RWPE2 (cell line): ENCODE measurements around the gene EPHA7.

Source experiments
- ATAC-seq: fragments of 200-7000 bp; cut with Tn5 transposase; 3 replicates; pipeline ENCODE4 v1.9.1; 2021; ENCODE audit warnings: low read depth
- DNase-seq: peaks from one replicate; pipeline ENCODE4 v3.0.0-alpha.2; 2020; ENCODE audit warnings: low spot score
- H3K27ac ChIP-seq: fragments of 450-650 bp; 2 replicates; pipeline ENCODE4 v1.5.1; 2017; ENCODE audit warnings: mild to moderate bottlenecking; ENCODE audit not compliant: poor library complexity, severe bottlenecking
- H3K27me3 ChIP-seq: fragments of 250-450 bp; sonication (Bioruptor Pico); 2 replicates; pipeline ENCODE4 v1.5.1; 2021; ENCODE audit warnings: mild to moderate bottlenecking, moderate library complexity; ENCODE audit not compliant: insufficient read depth, poor library complexity, severe bottlenecking
- H3K36me3 ChIP-seq: fragments of 250-450 bp; sonication (Bioruptor Pico); 2 replicates; pipeline ENCODE4 v1.5.1; 2020; ENCODE audit warnings: low read depth, mild to moderate bottlenecking, moderate library complexity
- H3K4me1 ChIP-seq: fragments of 250-450 bp; sonication (Bioruptor Pico); 2 replicates; pipeline ENCODE4 v1.5.1; 2021; ENCODE audit warnings: mild to moderate bottlenecking, moderate library complexity; ENCODE audit not compliant: insufficient read depth, poor library complexity, severe bottlenecking
- H3K4me3 ChIP-seq: fragments of 250-450 bp; sonication (Bioruptor Pico); 2 replicates; pipeline ENCODE4 v1.5.1; 2021; ENCODE audit warnings: mild to moderate bottlenecking, moderate library complexity; ENCODE audit not compliant: severe bottlenecking
- H3K9me3 ChIP-seq: fragments of 250-450 bp; sonication (Bioruptor Pico); 2 replicates; pipeline ENCODE4 v1.5.1; 2021; ENCODE audit warnings: mild to moderate bottlenecking, moderate library complexity; ENCODE audit not compliant: severe bottlenecking
- TF ChIP-seq, protein P1 (sequence below): fragments of 450-650 bp; IDR thresholded peaks from one replicate; pipeline ENCODE4 v1.5.1; 2017; ENCODE audit warnings: mild to moderate bottlenecking, moderate library complexity; ENCODE audit not compliant: poor library complexity, severe bottlenecking

Gene EPHA7

GRCh38 chr6:93394471-93394870 is 24.9 kb downstream of the EPHA7 start:
- TF ChIP-seq, protein P1, sequence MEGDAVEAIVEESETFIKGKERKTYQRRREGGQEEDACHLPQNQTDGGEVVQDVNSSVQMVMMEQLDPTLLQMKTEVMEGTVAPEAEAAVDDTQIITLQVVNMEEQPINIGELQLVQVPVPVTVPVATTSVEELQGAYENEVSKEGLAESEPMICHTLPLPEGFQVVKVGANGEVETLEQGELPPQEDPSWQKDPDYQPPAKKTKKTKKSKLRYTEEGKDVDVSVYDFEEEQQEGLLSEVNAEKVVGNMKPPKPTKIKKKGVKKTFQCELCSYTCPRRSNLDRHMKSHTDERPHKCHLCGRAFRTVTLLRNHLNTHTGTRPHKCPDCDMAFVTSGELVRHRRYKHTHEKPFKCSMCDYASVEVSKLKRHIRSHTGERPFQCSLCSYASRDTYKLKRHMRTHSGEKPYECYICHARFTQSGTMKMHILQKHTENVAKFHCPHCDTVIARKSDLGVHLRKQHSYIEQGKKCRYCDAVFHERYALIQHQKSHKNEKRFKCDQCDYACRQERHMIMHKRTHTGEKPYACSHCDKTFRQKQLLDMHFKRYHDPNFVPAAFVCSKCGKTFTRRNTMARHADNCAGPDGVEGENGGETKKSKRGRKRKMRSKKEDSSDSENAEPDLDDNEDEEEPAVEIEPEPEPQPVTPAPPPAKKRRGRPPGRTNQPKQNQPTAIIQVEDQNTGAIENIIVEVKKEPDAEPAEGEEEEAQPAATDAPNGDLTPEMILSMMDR: no peak
- Histone ChIP-seq H3K27me3 (no peaks in the 10 kb centered on the region), H3K9me3 (peaks cover 2% of the 10 kb centered on the region), H3K4me1 (no peaks in the 10 kb centered on the region), H3K4me3 (no peak overlapping the region), H3K36me3 (peaks cover 6% of the 10 kb centered on the region; the same call in 1 of the 2 replicates), H3K27ac (no peak overlapping the region)
- no peak for ATAC-seq
- DNase-seq: no peak

GRCh38 chr6:93393554-93394074 is 25.7 kb downstream of the EPHA7 start:
- no peak overlapping the region for H3K27ac ChIP-seq
- TF ChIP-seq, protein P1: no peak
- no peak for DNase-seq
- H3K9me3 ChIP-seq: peaks cover 2% of the 10 kb centered on the region
- no peaks in the 10 kb centered on the region for H3K27me3 ChIP-seq
- no peak overlapping the region for H3K4me3 ChIP-seq
- ATAC-seq: no peak
- peaks cover 9% of the 10 kb centered on the region for H3K36me3 ChIP-seq
- no peaks in the 10 kb centered on the region for H3K4me1 ChIP-seq

DNA sequence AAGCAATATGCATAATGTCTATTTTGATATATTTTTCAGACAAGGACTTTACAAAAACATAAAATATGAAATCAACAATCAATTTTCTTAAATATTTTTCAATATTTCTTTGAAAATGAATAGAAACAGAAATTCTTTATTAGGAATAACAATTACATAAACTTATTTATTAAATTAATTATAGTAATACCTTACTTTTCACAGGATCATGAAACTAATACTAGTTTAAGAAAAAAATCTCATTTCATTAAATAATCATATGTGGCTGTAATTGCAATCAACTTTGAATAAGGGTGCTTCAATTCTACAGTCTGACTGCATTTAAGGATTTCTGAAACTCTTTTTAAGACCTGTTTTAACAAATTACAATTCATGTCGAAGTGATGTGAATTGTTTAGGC is 26.6 kb downstream of the EPHA7 start:
- H3K9me3 ChIP-seq: no peaks in the 10 kb centered on the region
- H3K36me3 ChIP-seq: peaks cover 9% of the 10 kb centered on the region
- no peaks in the 10 kb centered on the region for H3K4me1 ChIP-seq
- H3K27ac ChIP-seq: no peak overlapping the region
- DNase-seq (no peak), ATAC-seq (no peak)
- no peak overlapping the region for H3K4me3 ChIP-seq
- no peaks in the 10 kb centered on the region for H3K27me3 ChIP-seq
- TF ChIP-seq, protein P1: no peak

DNA sequence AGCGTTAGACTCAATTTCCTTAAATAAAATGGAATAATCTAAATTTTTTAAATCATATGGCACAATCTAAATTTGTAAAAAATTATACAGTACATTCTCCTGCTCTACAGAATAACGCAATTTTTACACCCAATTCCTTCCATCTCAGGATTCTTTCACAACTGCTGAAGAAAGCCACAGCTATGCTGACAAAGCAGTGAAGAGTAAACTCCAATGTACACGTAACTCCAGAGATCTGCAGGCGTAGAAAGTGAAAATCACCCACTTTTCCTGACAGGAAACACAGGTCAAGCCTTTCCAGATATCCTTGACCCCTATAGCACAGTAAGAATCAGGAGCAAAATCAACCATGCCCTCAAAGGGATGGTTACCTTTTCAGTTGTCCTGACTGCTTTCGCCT is 27.4 kb downstream of the EPHA7 start:
- Histone ChIP-seq H3K4me3 (no peak overlapping the region), H3K9me3 (no peaks in the 10 kb centered on the region), H3K27ac (no peak overlapping the region), H3K27me3 (no peaks in the 10 kb centered on the region), H3K4me1 (no peaks in the 10 kb centered on the region), H3K36me3 (peaks cover 6% of the 10 kb centered on the region)
- TF ChIP-seq, protein P1: no peak
- ATAC-seq (no peak), DNase-seq (no peak)

DNA sequence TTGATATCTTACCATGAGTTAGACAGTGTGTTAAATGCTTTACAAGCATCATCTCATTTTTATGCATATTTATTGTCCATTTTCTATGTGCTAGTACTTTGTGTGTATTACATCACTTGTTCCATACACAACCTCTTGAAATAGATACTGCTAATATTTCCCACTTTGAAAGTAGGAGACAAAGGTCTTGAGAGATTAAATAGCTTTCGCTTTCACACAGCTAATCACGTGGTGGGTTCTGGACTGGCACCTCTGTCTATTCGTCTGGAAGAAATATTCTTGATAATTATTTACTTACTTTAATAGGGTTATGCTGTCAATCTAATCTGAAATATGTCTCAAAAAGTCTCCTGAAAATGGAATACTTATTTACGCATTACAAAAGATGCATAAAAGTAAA is 30.2 kb downstream of the EPHA7 start:
- ATAC-seq (no peak), DNase-seq (no peak)
- Histone ChIP-seq H3K27ac (no peak overlapping the region), H3K4me3 (no peak overlapping the region), H3K9me3 (no peaks in the 10 kb centered on the region), H3K36me3 (peaks cover 3% of the 10 kb centered on the region; the same call in 1 of the 2 replicates), H3K27me3 (no peaks in the 10 kb centered on the region), H3K4me1 (no peaks in the 10 kb centered on the region)
- TF ChIP-seq, protein P1: no peak
